ENCODE measurements around the gene TTLL11. TPM values are rescaled to one million over a fixed set of nuclear protein-coding genes. Genes with fewer than 3 reads are reported as not detected.

The TTLL11 gene
- total and polyA plus RNA-seq, 2 experiments from 2014 or later, result 0.57 to 1.4 TPM

DNA sequence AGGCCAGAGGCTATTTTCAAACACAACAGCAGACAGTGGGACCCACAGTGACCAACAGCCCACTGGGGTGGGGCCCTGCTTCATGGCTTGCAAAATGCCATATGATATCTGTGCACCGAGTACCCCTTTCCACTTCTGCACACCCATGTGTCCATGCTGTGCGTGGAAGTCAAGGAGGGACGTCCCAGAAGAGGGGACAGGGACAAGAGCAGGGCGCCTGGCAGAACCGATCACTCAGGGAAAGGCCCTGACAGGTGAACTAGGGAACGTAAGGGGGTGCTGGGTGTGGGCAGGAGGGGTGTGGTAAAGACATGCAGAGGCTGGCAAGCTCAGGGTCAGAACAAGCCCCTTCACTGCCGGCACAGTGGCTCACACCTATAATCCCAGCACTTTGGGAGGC, 7.6 kb upstream of the TTLL11 start:
- ATAC-seq (no peak), DNase-seq (ENCODE audit: low spot score) (no peak)
- no peaks in the 10 kb centered on the region for H4K20me1 ChIP-seq (replicated peaks; ENCODE audit: insufficient read depth)
- TF ChIP-seq, protein P1, sequence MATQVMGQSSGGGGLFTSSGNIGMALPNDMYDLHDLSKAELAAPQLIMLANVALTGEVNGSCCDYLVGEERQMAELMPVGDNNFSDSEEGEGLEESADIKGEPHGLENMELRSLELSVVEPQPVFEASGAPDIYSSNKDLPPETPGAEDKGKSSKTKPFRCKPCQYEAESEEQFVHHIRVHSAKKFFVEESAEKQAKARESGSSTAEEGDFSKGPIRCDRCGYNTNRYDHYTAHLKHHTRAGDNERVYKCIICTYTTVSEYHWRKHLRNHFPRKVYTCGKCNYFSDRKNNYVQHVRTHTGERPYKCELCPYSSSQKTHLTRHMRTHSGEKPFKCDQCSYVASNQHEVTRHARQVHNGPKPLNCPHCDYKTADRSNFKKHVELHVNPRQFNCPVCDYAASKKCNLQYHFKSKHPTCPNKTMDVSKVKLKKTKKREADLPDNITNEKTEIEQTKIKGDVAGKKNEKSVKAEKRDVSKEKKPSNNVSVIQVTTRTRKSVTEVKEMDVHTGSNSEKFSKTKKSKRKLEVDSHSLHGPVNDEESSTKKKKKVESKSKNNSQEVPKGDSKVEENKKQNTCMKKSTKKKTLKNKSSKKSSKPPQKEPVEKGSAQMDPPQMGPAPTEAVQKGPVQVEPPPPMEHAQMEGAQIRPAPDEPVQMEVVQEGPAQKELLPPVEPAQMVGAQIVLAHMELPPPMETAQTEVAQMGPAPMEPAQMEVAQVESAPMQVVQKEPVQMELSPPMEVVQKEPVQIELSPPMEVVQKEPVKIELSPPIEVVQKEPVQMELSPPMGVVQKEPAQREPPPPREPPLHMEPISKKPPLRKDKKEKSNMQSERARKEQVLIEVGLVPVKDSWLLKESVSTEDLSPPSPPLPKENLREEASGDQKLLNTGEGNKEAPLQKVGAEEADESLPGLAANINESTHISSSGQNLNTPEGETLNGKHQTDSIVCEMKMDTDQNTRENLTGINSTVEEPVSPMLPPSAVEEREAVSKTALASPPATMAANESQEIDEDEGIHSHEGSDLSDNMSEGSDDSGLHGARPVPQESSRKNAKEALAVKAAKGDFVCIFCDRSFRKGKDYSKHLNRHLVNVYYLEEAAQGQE (IDR thresholded peaks at IDR 0.05; ENCODE audit: unreplicated experiment), result no peak
- no peak for TF ChIP-seq JUNB (IDR thresholded peaks at IDR 0.05; ENCODE audit: unreplicated experiment)
- TF ChIP-seq NANOG (IDR thresholded peaks at IDR 0.05; ENCODE audit: borderline replicate concordance), result no peak
- no peak for TF ChIP-seq STAT1 (IDR thresholded peaks at IDR 0.05; ENCODE audit: unreplicated experiment)
- TF ChIP-seq POLR2AphosphoS5 (IDR thresholded peaks at IDR 0.05; ENCODE audit: low read depth), result no peak
- no peak for TF ChIP-seq EZH2 (IDR thresholded peaks at IDR 0.05; ENCODE audit: low read depth, unreplicated experiment)
- TF ChIP-seq ZNF331 (CRISPR knock-in tag; IDR thresholded peaks at IDR 0.05; ENCODE audit: low read depth), result no peak
- TF ChIP-seq EZH2phosphoT487 (IDR thresholded peaks at IDR 0.05; ENCODE audit: unreplicated experiment), result no peak
- TF ChIP-seq, protein P2, sequence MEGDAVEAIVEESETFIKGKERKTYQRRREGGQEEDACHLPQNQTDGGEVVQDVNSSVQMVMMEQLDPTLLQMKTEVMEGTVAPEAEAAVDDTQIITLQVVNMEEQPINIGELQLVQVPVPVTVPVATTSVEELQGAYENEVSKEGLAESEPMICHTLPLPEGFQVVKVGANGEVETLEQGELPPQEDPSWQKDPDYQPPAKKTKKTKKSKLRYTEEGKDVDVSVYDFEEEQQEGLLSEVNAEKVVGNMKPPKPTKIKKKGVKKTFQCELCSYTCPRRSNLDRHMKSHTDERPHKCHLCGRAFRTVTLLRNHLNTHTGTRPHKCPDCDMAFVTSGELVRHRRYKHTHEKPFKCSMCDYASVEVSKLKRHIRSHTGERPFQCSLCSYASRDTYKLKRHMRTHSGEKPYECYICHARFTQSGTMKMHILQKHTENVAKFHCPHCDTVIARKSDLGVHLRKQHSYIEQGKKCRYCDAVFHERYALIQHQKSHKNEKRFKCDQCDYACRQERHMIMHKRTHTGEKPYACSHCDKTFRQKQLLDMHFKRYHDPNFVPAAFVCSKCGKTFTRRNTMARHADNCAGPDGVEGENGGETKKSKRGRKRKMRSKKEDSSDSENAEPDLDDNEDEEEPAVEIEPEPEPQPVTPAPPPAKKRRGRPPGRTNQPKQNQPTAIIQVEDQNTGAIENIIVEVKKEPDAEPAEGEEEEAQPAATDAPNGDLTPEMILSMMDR (conservative IDR thresholded peaks at IDR 0.05; ENCODE audit: low read depth in 2 of 2), result no peak
- no peak overlapping the region for H3K4me3 ChIP-seq
- no peaks in the 10 kb centered on the region for H3K79me2 ChIP-seq (replicated peaks; ENCODE audit: insufficient read depth)
- H3K4me1 Mint-ChIP-seq, result peaks cover 6% of the 10 kb centered on the region
- H2AFZ ChIP-seq, result no peak overlapping the region
- no peaks in the 10 kb centered on the region for H3K36me3 Mint-ChIP-seq (ENCODE audit: low read depth)
- no peak overlapping the region for H3K27ac ChIP-seq (ENCODE audit: low read depth)
- H3K27ac Mint-ChIP-seq, result no peak overlapping the region
- no peaks in the 10 kb centered on the region for H3K36me3 ChIP-seq (ENCODE audit: insufficient read depth)
- H3K9me2 ChIP-seq (ENCODE audit: insufficient read depth), result no peaks in the 10 kb centered on the region
- no peak overlapping the region for H3K4me2 ChIP-seq
- peaks cover 6% of the 10 kb centered on the region for H3K27me3 Mint-ChIP-seq (ENCODE audit: insufficient read depth, low read depth, poor library complexity)
- no peaks in the 10 kb centered on the region for H3F3A ChIP-seq (replicated peaks; ENCODE audit: low read depth)
- no peak overlapping the region for H3K4me3 Mint-ChIP-seq
- H3K27me3 ChIP-seq (ENCODE audit: insufficient read depth), result no peaks in the 10 kb centered on the region
- 0 out of 3 replicates have a peak, but pooled peaks cover 5% of the 10 kb centered on the region for H3K9me3 Mint-ChIP-seq
- H3K4me1 ChIP-seq (ENCODE audit: insufficient read depth), result no peaks in the 10 kb centered on the region; the same call in 1 of the 2 replicates

DNA sequence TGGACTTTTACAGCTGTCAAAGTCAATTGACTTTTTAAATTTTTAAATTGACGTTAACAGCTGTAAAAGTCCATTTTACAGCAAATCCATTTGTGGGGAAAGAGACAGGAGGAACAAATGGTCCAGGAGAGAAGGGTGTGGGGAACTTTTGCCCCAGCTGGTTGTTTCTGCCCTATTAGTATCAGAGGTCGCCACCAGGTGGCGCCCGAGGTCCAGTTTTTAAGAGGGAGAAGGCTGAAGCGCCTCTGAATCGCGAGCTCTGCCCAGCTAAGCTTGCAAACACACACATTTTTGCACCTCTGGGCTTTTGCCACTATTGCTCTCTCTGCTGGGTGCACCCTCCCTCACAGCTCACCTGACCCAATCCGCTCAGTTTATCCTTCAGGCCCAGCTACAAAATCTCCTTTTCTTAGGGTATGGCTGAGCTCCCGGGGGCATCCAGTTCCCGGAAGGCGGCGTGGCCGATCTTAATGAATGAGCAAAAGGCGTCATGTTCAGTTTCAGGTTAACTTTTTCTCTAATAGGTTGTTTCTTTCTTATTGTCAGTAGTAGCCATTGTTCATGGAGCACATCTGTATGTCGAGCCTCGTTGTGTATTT, 6.3 kb upstream of the TTLL11 start:
- H3K4me3 ChIP-seq, result no peak overlapping the region
- H3K79me2 ChIP-seq (replicated peaks; ENCODE audit: insufficient read depth), result no peaks in the 10 kb centered on the region
- Mint-ChIP-seq H3K9me3 (0 out of 3 replicates have a peak, but pooled peaks cover 4% of the 10 kb centered on the region), H3K27me3 (ENCODE audit: insufficient read depth, low read depth, poor library complexity) (peaks cover 6% of the 10 kb centered on the region), H3K4me3 (no peak overlapping the region), H3K4me1 (peaks cover 9% of the 10 kb centered on the region), H3K27ac (no peak overlapping the region), H3K36me3 (ENCODE audit: low read depth) (no peaks in the 10 kb centered on the region)
- no peaks in the 10 kb centered on the region; the same call in 1 of the 2 replicates for H3K4me1 ChIP-seq (ENCODE audit: insufficient read depth)
- no peak overlapping the region for H2AFZ ChIP-seq
- no peaks in the 10 kb centered on the region for H3F3A ChIP-seq (replicated peaks; ENCODE audit: low read depth)
- ATAC-seq (peak; percentile 88), DNase-seq (ENCODE audit: low spot score) (peak; percentile 93)
- H3K9me2 ChIP-seq (ENCODE audit: insufficient read depth), result no peaks in the 10 kb centered on the region
- no peaks in the 10 kb centered on the region for H4K20me1 ChIP-seq (replicated peaks; ENCODE audit: insufficient read depth)
- no peak overlapping the region for H3K4me2 ChIP-seq
- peaks cover 3% of the 10 kb centered on the region; the same call in 1 of the 2 replicates for H3K27me3 ChIP-seq (ENCODE audit: insufficient read depth)
- H3K36me3 ChIP-seq (ENCODE audit: insufficient read depth), result no peaks in the 10 kb centered on the region
- H3K27ac ChIP-seq (ENCODE audit: low read depth), result no peak overlapping the region
- TF ChIP-seq, protein P3, sequence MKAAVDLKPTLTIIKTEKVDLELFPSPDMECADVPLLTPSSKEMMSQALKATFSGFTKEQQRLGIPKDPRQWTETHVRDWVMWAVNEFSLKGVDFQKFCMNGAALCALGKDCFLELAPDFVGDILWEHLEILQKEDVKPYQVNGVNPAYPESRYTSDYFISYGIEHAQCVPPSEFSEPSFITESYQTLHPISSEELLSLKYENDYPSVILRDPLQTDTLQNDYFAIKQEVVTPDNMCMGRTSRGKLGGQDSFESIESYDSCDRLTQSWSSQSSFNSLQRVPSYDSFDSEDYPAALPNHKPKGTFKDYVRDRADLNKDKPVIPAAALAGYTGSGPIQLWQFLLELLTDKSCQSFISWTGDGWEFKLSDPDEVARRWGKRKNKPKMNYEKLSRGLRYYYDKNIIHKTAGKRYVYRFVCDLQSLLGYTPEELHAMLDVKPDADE (IDR thresholded peaks at IDR 0.05), result no peak
- TF ChIP-seq POLR2AphosphoS5 (IDR thresholded peaks at IDR 0.05; ENCODE audit: low read depth), result no peak
- TF ChIP-seq, protein P2 (conservative IDR thresholded peaks at IDR 0.05; ENCODE audit: low read depth in 2 of 2), result peak; percentile 75 to 80
